C1 segment of cervical spinal cord (tissue), 14 donors: Measurements from ENCODE around the gene ARMH1.
A peak's percentile ranks its signal among the peaks of the same experiment; 100 is the strongest.
"Not testable (repeated sequence)": the region's sequence is repeated elsewhere in the genome, so short reads cannot be mapped to it uniquely, and the experiment has no call there.

Experiments
- DNase-seq, 14 donors: peaks; one replicate each; lab custom pipeline; 2025; lab: John Stamatoyannopoulos, UW

ARMH1 gene

DNA sequence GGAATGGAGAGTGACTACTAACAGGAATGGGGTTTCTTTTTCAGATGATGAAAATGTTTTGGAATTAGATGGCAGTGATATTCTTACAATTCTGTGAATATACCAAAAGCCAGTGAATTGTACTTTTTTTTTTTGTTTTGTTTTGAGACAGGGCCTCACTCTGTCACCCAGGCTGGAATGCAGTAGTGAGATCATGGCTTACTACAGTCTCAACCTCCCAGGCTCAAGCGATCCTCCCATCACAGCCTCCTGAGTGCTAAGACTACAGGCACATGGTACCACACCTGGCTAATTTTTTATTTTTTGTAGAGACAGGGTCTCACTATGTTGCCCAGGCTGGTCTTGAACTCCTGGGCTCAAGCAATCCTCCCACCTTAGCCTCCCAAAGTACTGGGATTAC is 7.8 kb upstream of the ARMH1 start:
- not testable (repeated sequence) for DNase-seq

DNA sequence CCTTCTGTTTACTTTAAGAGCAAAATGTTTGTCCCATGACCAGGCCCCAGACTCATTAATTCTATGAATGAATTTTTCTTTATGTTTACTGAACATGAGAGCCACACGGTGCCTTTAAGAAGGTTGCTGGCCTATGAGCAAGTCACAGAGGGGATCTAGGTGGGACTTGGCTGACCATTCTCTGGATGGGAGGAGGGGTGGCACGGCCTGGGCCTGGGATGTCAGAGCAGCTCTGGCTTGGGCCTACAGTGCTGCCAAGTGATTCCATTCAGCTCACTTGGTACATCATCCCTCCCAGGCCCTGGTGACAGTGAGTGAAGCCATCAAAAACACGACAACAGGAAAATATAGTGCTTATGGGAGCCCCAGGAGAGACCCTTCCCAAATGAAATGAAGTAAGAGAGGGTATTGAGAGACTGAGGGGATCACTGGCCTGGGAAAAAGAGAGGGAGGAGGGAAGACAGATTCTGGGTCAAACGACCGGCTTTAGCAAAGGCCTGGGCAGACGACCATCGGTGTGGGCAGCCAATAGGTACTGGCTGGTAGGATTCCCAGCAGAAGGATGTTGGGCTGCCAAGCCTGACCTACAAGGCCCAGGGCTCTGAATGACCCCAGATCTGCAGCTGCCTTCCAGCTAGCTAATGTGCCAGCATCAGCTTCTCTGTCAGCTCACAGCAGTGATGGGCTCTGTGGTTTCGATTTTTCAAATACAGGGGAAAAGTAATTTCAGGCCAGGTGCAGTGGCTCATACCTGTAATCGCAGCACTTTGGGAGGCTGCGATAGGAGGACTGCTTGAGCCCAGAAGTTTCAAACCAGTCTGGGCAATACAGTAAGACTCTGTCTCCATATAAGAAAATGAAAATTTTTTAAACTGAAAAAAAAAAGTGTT is 3.5 kb upstream of the ARMH1 start:
- DNase-seq = peak in 3 of 14 donors; percentile 7 to 57 (median 33)

DNA sequence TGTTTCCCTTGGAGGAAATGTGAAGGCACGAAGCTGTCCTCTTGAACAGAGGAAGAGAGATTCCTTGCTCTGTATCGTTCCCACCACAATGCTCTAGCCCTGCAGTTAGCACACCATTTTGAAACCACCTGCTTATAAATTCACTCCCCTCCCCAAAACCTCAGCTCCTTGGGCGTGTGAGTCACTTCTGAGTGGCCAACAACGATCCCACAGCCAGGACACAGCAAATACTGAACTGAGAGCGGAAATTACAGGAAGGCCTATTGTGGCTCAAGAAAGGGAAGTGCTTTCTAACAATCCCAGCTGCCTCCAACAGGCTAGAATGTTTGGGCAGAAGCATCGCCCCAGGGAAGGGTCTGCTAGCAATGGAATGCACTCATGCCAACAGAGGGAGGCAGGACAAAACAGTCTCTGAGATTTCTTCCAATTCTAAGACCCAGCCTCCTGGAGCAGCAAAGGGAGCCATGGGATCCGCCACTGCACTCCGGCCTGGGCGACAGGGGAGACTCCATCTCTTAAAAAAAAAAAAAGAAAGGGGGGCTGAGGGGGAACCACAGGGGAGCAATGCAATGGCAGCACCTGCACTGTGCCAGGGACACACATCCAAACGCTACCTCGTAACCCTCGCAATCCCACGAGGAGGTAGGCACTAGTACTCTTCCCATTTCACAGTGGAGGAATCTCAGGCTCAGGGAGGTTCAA is 2.1 kb upstream of the ARMH1 start:
- peak in 7 of 14 donors; percentile 21 to 63 (median 39) for DNase-seq

DNA sequence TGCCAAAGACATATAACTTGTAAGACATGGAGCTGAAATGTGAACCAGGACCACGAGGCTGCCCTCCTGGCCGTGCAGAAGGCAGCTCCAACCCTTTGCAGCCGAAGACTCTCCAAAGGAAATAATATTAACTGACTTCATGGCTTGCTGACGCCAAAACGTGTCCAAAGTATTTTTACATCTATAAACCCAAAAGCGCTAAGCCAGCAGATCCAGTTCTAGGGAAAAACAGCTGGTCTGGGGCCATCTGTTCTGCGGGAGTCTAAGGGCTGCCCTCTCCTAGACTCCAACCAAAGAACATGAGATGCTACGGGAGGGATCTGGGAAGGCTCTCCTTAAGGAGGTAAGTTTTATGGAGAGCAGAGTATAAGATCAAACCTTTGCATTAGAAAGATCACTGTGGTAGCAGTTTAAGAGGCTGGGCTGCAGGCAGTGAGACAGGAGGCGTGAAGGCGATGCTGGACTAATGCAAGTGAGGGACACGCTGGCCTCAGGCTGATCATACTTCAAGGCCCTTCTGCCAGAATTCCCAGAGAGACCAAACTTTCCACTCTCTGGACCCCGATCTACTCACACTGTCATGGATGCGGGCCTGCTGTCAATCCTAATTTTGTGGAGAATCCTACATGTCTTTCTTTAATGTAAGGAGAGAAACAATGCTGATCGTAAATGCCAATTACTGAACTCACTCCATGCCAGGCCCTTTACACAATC is 1.4 kb upstream of the ARMH1 start:
- no peak for DNase-seq

DNA sequence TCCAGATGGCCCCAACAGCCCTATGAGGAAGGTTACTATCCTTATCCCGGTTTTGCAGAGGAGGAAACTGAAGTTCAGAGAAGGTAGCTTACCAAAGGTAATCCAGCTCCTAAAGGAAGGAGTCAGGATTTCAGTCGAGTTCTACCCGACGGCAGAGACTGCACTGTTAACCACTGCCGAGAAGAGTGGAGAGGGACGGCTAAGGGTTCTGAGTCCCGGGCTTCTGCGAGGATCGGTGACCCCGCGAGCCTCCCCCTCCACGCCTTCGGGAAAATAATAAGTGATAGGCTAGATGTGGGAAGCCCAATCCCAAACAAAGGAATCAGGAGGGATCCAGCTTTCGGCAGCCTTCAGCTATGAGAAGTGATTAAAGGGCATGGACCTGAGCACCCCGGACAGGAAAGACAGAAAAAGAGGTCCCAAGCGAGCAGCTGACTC is 820 bp upstream of the ARMH1 start:
- no peak for DNase-seq

DNA sequence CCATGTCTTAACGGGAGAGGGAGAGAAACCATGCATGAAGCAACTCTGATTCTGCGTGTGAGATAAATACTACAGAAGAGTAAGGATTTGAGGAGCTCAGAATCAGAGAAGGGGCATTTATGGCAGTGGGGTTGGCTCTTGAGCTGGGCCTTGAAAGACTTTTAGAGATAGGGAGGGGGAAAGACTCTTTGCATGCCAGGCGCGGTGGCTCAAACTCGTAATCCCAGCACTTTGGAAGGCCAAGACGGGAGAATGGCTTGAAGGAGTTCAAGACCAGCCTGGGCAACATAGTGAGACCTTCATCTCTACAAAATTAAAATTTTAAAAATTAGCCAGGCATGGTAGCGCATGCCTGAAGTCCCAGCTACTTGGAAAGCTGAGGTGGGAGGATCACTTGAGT is 672 bp downstream of the ARMH1 start:
- no peak for DNase-seq

DNA sequence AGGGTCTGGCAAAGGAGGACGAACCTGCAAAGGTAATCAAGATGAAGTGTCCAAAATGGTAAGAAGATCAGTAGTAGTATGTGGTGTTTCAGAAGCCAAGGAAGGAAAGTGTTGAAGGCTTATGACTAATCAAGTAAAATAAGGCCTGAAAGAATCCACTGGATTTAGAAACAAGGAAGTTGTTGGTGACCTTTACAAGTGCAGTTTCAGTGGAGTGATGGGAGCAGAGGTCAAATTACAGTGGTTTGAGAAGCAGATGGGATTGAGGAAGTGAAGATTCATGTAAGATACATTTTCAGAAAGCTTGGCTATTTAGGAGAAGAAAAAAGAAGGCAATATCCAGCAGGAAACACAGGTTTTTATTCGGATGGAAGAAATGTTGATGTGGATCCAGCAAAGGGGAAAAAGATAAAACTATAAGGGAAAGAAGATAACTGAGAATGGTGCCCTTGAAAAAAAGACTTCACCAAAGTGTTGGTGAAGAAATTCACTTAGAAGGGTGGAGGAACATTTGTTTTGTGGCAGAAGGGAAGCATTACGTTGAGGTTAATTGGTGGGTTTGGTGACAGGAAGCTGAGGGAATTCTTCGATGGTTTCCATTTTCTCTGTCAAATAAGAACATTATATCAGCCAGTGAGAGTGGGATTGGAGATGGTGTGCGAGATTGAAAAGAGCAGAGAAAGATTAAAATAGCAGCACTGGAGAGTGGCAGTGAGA is 2.1 kb downstream of the ARMH1 start:
- no peak for DNase-seq

DNA sequence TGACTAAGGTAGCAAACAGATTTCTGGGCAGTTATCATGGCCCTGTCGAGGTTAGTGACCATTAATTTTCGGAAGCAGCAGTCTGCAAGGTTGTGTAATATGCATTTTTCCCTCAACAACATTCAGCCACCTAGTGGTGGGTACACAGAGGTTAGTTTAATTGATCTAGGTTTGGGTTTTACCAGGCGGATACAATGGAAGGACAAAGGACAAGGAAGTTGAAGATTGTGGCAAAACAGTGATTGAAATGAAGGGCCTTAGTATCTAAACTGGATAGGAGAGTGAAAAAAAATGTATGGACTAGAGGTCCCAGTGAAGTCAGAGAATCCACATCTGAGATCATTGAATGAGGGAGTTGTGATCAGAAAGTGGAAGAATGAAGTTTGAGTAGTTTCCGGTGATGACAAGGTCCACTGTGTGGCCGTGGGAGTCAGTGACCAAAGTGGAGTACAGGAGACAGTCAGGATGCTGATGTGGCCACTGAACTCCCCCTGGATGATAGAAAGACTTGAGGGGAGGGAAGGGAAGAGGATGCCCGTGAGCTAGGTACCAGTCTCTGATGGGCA is 2.8 kb downstream of the ARMH1 start:
- DNase-seq = no peak

DNA sequence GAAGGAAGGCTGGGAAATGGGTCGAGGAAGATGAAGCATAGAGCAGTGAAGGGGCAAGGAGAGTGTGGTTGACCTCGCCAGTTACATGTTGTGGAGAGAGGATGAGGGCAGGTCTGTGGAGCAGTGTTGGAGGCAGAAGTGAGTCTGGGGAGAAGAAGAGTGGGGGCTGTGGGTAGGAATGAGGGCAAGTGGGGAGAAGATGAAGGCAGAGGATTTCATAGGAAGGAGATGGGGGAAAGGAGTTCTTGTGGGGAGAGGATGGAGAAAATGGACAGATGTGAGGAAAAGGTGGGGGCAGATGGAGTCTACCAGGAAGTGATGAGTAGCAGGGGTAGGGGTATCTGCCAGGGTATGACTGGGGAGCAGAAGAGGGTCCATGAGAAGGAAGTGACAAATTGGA is 3.6 kb downstream of the ARMH1 start:
- DNase-seq = no peak

DNA sequence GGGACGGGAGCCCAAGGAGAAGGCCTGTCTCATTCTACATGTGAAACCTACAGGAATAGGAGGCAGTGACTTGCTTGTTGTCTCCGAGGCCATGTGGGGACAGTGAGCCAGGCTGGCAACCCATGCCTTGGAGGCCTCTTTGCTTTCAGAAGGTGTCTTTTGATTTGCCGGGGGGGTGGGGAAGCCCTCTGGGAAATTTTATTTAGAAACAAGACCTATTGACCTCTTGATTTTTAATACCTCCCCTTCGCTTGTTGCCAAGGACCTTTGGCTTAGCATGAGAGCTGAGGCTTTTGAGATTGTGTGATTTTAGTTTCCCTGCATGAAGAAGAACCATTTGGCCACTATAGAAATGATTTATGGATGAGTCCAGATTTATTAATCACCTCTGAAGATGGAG is 4.1 kb downstream of the ARMH1 start:
- no peak for DNase-seq

DNA sequence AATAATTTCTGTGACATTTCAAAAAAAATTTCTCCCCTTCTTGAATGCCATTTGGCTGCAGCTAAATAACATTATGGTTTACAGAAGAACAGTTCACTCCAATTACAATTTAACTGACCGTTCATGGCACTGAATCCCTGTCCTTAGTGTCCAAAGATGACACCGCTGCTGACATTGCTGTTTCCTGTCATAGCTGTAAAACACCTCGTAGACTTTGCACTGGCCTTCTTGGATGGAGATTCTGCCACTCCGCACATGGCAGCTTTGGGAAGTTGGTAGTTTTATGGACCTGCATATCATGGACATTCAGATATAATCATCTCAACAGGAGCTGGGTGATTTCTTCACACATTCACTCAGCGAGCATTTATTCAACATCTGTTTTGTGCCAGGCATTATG is 5.0 kb downstream of the ARMH1 start:
- DNase-seq = no peak

DNA sequence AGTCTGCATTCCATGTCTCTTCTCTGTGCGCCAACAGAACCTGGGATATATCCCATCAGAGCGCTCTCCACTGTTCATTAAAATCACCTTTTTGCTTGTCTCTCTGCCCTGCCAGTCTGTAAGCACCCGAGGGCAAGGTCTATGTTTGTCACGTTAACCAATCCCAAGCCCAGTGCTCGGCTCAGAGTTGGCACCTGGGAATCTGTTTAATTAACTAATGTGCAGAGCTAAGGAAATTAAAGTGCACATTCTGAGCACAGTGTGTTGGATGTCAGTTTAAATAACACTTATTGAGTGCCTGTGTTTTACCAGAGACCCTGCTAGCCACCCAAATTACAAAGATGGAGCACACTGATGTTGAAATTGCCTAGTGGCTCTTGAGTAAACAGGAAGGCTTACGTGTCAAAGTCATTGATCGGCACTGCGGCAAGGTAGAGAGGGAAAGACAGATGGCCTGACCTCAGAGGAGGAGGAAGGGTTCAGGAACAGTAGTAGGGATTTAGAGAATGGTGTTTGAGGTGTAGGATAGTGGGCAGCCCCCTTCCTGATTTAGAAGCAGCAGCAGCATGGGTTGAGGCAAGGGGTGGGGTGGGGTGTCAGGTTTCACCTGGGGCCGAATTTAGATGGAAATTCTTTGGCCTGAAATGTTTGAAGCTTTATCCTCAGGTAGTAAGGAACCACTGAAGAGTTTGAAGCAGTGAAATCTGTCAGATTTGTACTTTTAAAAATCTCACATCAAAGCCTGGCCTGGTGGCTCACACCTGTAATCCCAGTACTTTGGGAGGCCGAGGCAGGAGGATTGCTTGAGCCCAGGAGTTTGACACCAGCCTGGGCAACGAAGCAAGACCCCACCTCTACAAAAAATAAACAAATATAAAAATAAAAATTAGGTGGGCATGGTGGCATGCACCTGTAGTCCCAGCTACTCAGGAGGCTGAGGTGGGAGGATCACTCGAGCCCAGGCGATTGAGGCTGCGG is 7.7 kb downstream of the ARMH1 start:
- no peak for DNase-seq

DNA sequence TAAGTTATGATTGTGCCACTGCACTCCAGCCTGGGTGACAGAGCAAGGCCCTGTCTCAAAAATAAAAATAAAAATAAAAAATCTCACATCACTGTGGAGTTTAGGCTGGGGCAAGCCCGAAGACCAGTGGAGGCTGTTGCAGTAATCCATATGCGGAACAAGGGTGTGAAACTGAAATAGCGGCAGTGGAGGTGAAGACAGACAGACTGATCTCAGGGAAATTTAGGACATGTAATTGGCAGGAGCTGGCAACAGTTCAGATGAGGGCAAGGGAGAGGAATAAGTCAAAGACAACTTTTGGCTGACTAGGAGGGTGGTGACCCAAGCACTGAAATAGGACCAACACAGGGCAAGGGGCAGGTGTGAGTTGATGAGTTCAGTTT is 8.4 kb downstream of the ARMH1 start:
- no peak for DNase-seq

DNA sequence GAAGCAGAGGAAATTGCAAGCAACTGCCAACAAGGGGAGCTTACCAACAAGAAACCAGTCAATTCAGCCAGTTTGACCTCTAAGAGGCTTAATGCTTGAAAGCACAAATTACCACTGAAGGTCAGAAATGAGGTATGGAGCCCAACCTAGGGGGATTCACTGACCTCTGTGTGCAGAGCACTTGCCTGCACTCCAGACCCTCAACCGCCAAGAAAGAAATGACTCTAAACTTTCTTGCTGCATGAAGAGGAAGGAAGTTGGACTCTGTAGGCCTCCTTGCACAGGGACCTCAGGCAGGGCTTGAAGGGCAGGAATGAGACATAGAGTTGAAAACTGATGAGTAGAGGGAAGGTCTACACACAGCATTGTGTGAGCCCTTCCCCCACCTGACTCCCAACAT is 10.0 kb downstream of the ARMH1 start:
- DNase-seq = no peak

DNA sequence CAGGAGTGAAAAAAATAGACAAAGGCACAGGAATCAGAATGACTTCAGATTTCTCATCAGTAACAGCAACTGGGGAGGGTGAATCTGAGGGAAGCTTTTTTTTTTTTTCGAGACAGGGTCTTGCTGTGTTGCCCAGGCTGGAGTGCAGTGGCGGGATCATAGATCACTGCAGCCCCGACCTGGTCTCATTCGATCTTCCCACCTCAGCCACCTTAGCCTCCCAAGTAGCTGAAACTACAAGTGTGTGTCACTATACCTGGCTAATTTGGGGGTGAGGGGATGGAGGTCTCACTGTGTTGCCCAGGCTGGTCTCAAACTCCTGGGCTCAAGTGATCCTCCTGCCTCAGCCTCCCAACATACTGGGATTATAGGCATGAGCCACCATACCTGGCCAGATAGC is 10.7 kb downstream of the ARMH1 start:
- no peak for DNase-seq

DNA sequence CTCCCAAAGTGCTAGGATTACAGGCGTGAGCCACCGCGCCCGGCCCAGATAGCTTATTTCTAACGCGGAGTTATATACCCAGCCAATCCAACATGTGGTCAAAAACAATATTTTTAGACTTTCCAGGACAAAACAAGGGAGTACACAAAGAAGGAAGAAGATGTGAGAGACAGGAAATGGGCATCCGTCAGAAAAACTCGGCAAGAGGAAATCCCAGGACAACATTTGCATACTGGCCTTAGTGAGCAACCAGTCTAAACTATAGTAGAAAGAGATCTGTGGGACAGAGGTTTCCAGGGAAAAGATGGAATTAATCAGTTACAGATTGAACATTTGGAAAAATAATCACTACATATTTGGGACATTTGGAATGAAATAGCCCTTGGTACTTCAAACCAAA is 11.4 kb downstream of the ARMH1 start:
- DNase-seq = no peak

DNA sequence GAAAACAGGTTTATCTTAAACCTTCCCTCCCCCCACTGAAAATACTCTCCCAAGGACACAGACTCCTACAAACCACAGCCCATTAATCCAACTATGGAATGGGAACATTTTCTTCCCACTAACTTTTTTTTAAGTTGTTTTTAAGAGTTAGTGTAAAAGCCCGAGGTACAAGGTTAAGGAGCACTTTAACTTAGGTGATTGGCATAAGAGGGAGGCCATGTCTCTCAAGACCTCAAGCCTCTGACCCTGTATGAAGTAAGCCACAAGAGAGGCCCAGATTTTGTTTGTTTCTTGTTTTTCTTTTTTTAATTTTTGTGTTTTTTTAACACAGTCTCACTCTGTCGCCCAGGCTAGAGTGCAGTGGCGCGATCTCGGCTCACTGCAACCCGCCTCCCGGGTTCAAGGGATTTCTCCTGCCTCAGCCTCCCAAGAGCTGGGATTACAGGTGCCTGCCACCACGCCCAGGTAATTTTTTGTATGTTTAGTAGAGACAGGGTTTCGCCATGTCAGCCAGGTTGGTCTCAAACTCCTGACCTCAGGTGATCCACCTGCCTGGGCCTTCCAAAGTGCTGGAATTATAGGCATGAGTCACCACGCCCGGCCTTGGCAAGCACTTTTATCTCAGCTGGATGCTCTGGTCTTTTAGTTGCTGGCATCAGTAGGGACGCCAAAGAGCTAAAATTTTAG is 14.4 kb downstream of the ARMH1 start:
- DNase-seq = no peak

DNA sequence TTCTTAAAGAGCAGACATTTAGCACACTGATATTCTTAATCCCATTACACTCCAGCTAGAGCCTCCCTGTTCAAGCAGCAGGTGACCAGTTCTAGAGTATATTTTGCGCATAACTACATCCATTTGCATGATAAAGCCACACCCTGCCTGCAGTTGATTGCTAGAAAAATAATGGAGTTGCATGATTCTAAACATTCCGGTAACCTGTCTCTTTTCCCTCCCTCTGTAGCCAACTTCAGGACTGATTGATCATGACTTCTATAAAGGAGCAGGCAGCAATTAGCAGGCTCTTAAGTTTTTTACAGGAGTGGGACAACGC is 14.9 kb downstream of the ARMH1 start:
- DNase-seq = no peak

DNA sequence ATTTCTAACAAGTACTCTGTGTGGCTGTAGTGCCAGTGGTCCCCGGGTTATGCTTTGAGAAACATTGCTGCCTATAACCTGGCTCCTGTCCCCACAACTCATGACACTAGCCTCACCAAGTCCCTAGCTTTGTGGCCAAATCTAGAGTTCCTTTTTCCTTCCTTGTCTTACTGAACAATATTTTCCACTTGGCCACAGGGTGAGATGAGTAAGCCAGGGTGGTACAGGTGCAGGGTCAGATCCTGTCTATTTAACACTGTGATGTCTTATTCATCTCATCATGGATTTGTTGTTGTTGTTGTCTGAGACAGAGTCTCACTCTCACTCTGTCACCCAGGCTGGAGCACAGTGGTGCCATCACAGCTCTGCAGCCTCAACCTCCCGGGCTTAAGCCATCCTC is 18.6 kb downstream of the ARMH1 start:
- DNase-seq = no peak

DNA sequence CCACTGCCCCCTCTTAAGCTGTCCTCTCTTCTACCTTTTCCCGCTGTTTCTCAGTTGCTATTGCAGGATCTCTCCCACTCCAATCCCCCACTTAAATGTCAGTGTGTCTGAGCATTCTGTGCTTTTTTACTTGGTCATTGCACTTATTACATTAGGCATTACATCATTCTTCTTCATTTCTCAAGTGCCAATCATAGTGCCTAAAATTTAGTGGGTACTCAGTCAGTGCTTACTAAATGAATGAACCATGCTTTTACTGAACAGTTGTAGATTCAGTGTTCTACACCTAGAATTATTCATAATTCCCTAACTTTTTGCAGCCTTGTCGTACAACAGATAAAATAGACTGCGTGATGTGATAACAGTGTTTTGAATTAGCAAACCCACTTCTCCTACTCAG is 19.4 kb downstream of the ARMH1 start:
- DNase-seq = no peak
